HG03039 (cell line): Measurements from ENCODE around the gene FOXP1.

Experiments used
- ATAC-seq: cut with Tn5 transposase; IDR thresholded peaks from one replicate; pipeline ENCODE4 v1.9.1; 2021; ENCODE audit warnings: mild to moderate bottlenecking, moderate library complexity; ENCODE audit not compliant: unreplicated experiment

FOXP1 gene

GRCh38 chr3:71072287-71072686, 511.2 kb downstream of the FOXP1 start:
- ATAC-seq: no peak

GRCh38 chr3:71070497-71071463, 512.7 kb downstream of the FOXP1 start:
- ATAC-seq: no peak

DNA sequence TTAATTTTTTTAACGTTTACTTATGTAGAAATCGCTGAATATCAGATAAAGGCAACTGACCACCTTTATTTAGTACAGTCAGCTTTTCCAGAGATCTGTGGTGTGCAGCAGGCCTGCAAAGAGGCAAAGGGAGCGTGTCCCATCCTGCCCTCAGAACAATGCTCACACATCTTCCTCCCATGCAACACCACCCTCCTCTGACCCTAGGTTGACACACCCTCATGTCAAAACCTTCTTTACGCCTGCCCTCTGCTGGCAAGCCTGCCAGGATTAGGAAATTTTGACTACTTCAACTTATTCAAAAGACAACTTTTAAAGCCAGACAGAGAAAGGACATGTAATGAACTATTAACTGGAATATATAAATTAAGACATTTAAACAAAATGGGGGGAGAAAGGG, 513.7 kb downstream of the FOXP1 start:
- ATAC-seq: no peak

DNA sequence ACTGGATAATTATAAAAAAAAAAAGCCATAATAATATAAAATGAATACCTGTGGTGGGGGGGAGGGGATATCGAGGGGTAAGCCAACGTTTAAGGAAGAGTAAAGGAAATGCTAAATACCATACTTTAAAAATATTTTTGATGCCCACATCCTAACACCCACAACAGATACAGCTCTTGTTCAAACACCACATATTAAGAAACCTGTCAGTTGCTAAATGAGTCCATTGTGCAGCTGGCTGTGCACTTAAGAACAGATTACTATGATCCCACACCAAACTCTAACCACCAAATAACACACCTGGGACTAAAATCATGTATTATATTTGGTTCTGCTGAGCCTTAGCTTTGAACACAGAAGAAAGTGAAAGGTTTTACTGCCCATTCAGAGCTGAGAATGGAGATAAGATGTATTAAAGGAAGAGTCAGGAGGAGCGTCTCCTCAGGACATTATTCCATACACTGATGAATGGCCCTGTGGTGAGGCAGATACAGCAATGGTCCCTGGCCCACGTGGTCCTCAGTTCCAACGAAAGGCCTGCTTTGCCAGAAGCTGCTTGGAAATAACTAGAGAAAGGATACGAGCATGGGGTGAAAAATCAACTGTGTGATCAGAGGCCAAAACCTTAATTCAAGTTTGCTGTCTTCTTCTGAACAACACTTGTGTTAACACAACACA, 515.4 kb downstream of the FOXP1 start:
- no peak for ATAC-seq

GRCh38 chr3:71066849-71067261, 516.7 kb downstream of the FOXP1 start:
- no peak for ATAC-seq

GRCh38 chr3:71066356-71066755, 517.2 kb downstream of the FOXP1 start:
- no peak for ATAC-seq

DNA sequence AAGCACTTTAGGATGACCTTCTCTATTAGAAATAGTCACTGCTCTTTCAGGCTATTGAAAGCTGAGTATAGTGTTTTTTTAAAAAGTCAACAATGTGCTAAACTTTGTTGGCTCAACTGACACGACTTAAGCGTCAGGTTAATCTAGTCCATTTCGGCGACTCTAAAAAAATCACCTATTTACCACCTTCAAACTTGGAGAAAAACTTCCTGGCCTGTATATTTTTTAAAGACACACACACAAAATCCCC, 517.8 kb downstream of the FOXP1 start:
- ATAC-seq: no peak

- no peak for ATAC-seq
These were observed 518.4 kb downstream of the FOXP1 start for GRCh38 chr3:71064956-71065763.

DNA sequence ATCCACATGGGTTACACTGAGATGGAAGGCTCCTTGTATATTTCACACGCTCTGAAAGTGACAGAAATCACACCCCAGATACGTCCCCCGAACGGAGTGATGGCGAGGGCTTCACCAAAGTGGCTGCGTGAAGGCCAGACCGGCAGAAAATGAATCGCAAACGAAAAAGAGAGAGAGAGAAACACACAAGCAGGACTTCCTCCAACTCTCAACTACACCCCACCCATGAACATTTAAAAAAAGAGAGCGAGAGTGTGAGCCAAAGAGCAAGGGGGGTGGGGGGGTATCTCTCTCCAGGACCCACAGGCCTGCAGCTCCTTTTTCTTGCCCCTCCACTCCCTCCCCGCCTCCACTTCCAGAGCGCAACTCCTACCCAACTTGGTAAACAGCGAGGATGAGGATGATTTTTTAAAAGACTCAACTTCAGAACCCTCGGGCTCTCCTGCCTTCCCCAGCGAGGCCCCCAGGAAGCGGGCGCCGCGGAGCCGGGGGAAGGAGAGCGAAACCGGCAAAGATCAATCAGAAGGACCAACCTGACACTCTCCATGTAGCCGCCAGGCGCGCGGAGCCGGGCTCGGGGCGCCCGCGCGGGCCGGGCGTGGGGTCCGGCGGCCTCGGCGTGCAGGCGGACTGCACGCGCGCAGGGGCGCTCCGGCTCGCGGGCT, 519.1 kb downstream of the FOXP1 start:
- no peak for ATAC-seq

- ATAC-seq: no peak
These were observed 519.7 kb downstream of the FOXP1 start for GRCh38 chr3:71063773-71064290.

- ATAC-seq: no peak
These were observed 520.4 kb downstream of the FOXP1 start for GRCh38 chr3:71062952-71063772.

- ATAC-seq: no peak
These were observed 521.2 kb downstream of the FOXP1 start for GRCh38 chr3:71062037-71062932.

DNA sequence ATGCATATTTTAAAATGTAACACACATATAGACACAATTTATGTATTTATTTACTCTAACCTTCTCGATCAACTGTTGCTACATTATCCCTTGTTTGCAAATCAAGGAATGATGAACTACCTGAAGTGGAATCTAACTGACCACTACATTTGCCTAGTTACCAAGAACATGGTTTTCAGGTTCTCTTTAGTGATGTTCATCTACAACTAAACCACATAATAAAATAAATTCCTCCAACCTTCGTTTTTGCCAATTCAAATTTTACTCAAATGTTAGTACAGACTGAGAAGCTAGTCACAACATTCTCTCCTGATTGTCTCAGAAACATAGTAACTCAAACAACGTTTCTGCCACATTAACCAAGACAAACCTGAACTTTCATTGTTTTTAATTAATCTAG, 521.9 kb downstream of the FOXP1 start:
- no peak for ATAC-seq

DNA sequence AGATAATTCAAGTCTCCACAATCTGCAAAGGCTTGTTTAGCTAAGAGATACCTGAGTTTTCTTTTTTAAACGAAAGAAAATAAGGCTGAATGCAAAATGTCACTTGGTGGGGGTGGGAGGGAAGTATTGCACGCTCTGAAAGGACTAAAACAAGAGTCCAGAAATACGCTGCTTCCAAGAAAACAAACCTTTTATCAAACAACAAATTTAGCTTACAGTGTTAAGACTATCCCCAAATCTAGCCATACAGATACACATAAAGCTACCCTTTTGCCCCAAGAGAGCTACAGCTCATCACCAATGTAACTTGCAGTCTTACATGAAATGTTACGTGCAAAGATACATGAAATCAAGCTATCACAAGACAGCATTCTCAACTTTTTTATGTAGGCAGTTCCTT, 522.5 kb downstream of the FOXP1 start:
- no peak for ATAC-seq

DNA sequence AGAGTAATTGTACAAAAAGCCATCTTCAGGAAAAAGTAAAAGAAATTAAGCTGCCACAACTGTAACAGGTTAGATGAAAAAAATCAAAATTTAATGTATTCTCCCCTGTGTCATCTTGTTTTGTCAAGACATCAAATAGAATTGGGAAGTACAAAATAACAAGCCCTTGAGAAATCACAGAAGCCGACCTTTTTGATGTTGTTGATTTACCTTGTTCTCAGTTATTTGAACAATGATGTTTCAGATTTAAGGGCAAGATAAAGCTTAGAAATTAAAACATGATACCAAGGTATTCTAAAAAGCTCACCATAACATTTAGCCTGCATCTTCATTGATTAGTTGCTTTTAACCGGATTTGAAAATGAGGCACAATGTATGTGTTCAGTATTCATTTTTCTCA, 523.0 kb downstream of the FOXP1 start:
- ATAC-seq: no peak

DNA sequence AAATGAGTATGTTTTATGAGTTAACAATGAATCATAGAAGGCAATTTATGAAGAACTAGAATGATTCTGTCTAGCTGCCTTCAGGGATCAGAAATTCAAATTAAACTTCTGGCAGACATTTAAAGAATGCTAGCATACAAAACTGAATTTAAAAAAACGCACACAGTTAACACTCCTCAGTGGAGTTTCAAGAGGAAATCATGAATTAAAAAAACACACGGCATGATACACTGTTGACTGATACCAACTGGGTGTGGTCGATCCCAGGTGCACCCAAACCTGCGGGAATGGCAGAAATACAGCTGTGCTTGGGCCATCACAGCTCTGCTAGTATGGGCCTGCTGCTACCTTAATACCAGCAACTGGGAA, 526.0 kb downstream of the FOXP1 start:
- ATAC-seq: no peak

- ATAC-seq: no peak
These were observed 527.2 kb downstream of the FOXP1 start for GRCh38 chr3:71056327-71056726.

DNA sequence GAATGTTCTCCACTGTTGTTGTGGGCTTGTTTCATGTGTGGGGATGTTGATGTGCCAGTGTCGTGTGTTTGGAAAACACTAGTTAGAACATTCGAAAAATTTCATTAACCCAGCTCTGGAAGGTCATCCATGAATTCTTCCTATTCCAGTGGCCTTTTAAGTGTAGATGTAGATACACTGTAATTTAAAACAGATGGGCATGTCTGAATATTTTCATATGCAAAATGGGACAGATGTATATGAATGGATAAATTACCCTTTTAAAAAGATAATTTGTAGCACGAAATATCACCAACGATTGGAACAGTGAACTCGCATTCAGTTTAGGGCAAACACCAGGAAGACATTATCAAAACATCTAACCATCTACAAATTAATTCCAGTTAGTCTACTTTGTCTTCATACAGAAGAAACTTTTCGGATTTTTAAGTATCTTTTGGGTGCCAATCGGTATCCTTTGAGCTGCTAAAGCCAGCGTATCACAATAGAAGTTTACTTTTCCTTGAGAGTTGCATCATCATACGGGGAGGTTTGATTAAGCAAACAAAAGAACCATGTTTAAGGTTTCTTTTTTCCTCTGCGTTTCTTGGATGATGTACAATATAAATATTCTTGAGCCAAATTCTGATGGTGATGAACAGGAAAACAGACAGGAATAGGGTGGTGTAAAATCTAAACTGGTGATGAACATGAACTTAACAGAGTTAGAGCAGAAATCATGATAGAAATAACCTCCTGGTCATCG, 528.1 kb downstream of the FOXP1 start:
- no peak for ATAC-seq
